T-helper 2 cell treated with Interferon-gamma antibody and Interleukin-4, amounts not matched to agents 100 ng/mL and 5 ng/mL, for 36 hours (primary cell): ENCODE data around the gene FLACC1. TPM values are rescaled to one million over a fixed set of nuclear protein-coding genes. Genes with fewer than 3 reads are reported as not detected.
"Not testable (repeated sequence)": the region's sequence is repeated elsewhere in the genome, so short reads cannot be mapped to it uniquely, and the experiment has no call there.

Experiments used
- intact Hi-C: fragments of 100-400 bp; cut with micrococcal nuclease; formaldehyde crosslinking; loops from one replicate; pipeline ENCODE4 v1.15.1; 2023
- total RNA-seq: library from RNA; stranded (reverse); gene quantifications from 2 replicates; pipeline ENCODE4 v1.2.3, GENCODE V29; 2022

Gene FLACC1
- total RNA-seq, 1 donor from 2014 or later, result 1.3 TPM

DNA sequence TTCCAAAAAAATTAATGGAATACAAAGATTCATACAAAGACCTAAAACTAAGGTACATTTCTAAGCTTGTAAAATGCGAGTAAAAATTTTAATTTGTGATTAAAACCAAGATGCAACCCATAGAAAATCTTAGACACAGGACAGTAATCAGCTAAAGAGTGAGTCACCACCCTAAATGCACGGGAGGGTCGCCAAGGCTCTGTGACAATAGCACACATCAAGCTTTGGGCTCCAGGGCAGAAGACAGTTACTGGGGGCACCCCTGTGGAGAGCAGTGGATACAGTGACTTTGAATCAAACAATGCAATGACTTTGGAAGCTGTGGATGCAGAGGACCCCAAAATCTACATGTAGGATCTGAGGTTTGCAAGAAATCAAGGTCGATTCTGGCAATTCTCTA is 7.5 kb downstream of the FLACC1 start:
- intact Hi-C loops, result no loop called here

DNA sequence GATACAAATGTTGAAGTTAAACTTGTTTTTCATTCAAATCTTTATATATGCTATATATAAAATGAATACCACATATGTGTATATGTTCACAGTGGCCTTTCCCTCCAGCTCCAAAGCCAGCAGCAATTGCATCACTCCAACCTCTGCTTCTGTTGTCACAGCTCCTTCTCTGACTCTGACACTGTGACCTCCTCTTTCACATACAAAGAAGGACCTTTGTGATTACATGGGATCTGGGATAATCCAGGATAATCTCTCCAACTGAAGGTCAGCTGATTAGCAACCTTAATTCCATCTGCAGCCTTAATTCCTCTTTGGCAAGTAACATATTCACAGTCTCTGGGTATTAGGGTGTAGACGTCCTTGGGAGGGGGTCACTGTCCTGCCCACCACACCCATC is 8.4 kb downstream of the FLACC1 start:
- intact Hi-C loops, result no loop called here

DNA sequence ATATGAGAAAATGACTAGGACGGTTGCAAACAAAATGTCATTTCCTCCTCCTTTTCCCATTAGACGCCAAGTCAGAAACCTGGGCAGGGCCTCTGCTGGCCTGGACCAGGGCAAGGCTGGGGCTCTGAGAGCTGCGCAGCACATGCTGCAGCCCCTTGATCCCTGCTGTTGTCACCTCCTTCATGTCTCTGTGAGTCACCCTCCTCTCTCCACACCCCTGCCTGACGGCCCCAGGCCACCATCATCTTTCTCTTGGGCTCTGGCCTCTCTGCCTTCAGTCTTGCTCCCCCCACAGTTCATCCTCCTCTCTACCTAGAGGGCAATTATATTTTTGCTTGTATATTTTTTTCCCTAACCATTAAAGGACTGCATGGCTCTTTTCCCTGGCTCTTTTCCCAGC is 10.0 kb downstream of the FLACC1 start:
- intact Hi-C loops, result no loop called here

GRCh38 chr2:201345625-201346213 is 11.4 kb downstream of the FLACC1 start:
- intact Hi-C loops, result no loop called here

- intact Hi-C loops, result no loop called here
These were observed 12.3 kb downstream of the FLACC1 start for GRCh38 chr2:201344663-201345366.

DNA sequence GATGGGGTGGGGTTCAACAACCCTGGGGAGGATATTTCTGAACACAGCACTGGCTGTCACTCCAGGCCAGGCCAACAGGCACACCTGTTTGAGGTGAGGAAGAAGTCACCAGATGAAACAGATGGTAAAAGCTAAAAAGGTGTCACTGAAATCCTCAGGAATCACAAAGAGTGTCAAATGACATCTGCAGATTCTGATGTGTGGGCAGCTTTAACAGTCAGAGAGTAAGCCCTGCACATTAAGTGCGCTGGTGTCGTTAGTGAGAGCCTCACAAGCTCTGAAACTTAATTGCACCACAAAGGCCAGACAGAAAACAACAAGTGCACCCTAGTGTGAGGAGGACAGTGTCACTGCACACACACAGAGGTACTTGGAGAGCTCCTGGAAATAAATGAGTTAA is 13.6 kb downstream of the FLACC1 start:
- intact Hi-C loops, result no loop called here

GRCh38 chr2:201342923-201343322 is 14.2 kb downstream of the FLACC1 start:
- intact Hi-C loops, result no loop called here

GRCh38 chr2:201329409-201329808 is 27.7 kb downstream of the FLACC1 start:
- intact Hi-C loops, result no loop called here

- intact Hi-C loops, result no loop called here
These were observed 29.5 kb downstream of the FLACC1 start for GRCh38 chr2:201327678-201328077.

GRCh38 chr2:201322772-201323171 is 34.4 kb downstream of the FLACC1 start:
- intact Hi-C loops, result no loop called here

DNA sequence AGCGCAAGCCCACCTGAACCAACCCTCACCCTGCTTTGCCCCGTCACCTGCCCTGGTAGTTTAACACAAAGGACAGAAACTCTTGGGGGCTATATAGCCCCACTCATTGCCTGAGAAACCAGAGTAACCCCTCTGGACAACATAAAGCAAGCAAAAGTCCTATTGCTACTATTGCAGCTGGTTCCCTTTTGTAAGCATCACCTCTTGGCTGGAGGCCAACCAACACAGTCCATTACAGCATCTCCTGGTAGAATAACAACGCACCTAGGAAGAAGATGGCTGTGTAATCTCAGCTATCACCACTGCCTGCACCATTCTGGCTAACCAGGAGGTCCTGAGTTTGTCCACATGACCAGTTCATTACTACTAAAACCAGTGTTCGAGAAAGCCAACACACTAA is 36.4 kb downstream of the FLACC1 start:
- intact Hi-C loops, result no loop called here

GRCh38 chr2:201320257-201320656 is 36.9 kb downstream of the FLACC1 start:
- intact Hi-C loops, result no loop called here

GRCh38 chr2:201319511-201319910 is 37.6 kb downstream of the FLACC1 start:
- intact Hi-C loops, result no loop called here

- intact Hi-C loops, result no loop called here
These were observed 43.8 kb downstream of the FLACC1 start for GRCh38 chr2:201313362-201313761.

GRCh38 chr2:201308914-201309313 is 48.2 kb downstream of the FLACC1 start:
- intact Hi-C loops, result no loop called here

GRCh38 chr2:201307876-201308275 is 49.3 kb downstream of the FLACC1 start:
- intact Hi-C loops, result no loop called here

GRCh38 chr2:201299929-201300328 is 57.2 kb downstream of the FLACC1 start:
- intact Hi-C loops, result not testable (repeated sequence)

- intact Hi-C loops, result no loop called here
These were observed 58.6 kb downstream of the FLACC1 start for GRCh38 chr2:201298462-201299052.

DNA sequence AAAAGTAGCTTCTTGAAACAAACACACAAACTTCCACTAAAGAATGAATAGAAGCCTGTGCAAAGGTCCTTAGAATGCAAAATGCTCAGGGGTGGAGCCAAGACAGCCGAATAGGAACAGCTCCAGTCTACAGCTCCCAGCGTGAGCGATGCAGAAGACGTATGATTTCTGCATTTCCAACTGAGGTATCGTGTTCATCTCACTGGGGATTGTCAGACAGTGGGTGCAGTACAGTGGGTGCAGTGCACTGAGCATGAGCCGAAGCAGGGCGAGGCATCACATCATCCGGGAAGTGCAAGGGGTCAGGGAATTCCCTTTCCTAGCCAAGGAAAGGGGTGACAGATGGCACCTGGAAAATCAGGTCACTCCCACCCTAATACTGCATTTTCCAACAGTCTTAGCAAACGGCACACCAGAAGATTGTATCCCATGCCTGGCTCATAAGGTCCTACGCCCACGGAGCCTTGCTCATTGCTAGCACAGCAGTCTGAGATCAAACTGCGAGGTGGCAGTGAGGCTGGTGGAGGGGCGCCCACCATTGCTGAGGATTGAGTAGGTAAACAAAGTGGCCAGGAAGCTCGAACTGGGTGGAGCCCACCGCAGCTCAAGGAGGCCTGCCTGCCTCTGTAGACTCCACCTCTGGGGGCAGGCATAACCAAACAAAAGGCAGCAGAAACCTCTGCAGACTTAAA is 66.5 kb downstream of the FLACC1 start:
- intact Hi-C loops, result not testable (repeated sequence)

DNA sequence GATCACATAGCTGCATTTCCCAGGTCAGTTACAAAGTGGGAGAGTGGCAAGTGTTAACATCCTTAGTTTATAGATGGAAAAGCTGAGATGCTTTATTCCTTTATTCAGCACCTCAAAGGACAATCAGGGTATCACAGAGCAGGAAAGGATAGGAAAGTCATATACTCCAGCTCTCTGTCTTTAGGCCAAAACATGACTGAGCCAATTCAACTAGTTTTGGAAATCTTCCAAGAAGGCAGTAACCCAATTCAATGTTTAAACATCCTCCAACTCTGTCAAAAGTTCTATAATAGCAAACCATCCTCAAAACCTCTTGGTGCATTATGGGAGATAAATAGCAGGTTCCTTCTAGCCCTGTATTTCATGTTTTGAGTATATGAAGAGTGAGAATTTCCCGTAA is 71.6 kb downstream of the FLACC1 start:
- intact Hi-C loops, result no loop called here

DNA sequence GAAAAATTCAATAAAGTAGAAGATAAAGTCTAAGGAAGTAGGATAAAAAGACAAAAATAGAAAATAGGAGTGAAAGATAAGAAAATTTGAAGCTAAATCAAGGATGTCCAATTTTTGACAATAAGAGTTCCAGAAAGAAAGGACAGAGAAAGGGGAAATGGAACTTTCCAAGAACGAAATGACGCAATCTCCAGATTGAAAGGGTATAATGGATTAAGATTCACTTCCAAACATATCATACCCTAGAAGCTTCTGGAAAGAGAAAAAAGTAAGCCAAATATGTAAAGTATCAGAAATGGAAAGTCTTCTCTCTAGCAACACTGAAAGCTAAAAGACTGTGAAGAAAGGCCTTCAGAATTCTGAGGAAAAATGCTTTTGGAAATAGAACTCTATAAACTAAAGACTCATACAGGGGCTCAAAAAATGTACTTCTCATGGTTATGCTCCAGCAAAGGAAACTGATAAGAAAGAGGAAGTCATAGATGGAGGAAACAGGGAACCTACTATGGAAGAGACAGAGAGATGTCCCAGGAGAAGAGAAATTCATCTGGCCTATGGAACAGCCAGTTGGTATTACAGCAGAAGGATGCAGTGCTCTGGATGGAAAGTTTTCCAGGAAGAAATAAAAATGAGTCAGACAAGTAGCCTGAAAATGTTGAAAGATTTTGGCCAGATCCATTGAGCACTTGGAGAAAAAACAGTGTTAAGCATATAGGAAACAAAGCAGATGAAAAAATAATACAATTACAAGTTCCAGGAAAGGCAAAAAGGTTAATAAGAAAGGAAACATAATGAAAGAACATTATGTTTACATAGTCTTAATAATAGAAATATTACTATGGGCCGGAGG is 76.7 kb downstream of the FLACC1 start:
- intact Hi-C loops, result no loop called here
